ENCODE results near the gene FAIM2.

- TF ChIP-seq CTCF (IDR thresholded peaks at IDR 0.05) (no peak), ZFX (IDR thresholded peaks at IDR 0.05; ENCODE audit: borderline replicate concordance) (no peak)
These were observed 41.0 kb upstream of the FAIM2 start for GRCh38 chr12:49944718-49945117.
